CD4-positive, alpha-beta T cell (primary cell): ENCODE measurements around the gene NDFIP2. TPM values are rescaled to one million over a fixed set of nuclear protein-coding genes. Genes with fewer than 3 reads are reported as not detected.

Source experiments
- ATAC-seq: fragments of 200-7000 bp; cut with Tn5 transposase; one replicate; pipeline ENCODE4 v1.10.0; 2022; ENCODE audit warnings: mild to moderate bottlenecking; ENCODE audit not compliant: poor library complexity
- CTCF ChIA-PET: fragments of 350-600 bp; sonication (Branson Sonifier 250); formaldehyde crosslinking; loops from one replicate; lab custom pipeline; 2021; ENCODE audit warnings: antibody characterized with exemption, inconsistent platforms; lab: Charles Lee
- POLR2A ChIA-PET: fragments of 350-600 bp; sonication (Branson Sonifier 250); formaldehyde crosslinking; loops from one replicate; lab custom pipeline; 2021; ENCODE audit warnings: antibody characterized with exemption, inconsistent platforms; lab: Charles Lee
- DNase-seq, 14 experiments: peaks; one replicate each; pipeline ENCODE4 v3.0.0-alpha.2; 2013 to 2020; ENCODE audit warnings: mixed read lengths in 2 of 14
- H3K27ac ChIP-seq, 2 donors: one replicate each; pipeline versions ENCODE4 v1.5.1 to v1.7.0; 2013; ENCODE audit warnings: low read length in 2 of 2, low read depth in 1 of 2, mild to moderate bottlenecking in 1 of 2
- H3K27me3 ChIP-seq, 2 experiments: 1 replicate in 1 of 2; 2 replicates in 1 of 2; pipeline versions ENCODE4 v1.6.1 to v1.7.0; 2013; ENCODE audit warnings: low read length in 2 of 2, control low read depth in 1 of 2, mild to moderate bottlenecking in 1 of 2, moderate library complexity in 1 of 2; ENCODE audit not compliant: insufficient read depth in 2 of 2, control insufficient read depth in 1 of 2
- H3K36me3 ChIP-seq: one replicate; pipeline ENCODE4 v1.6.1; 2013; ENCODE audit warnings: low read length, control low read depth; ENCODE audit not compliant: insufficient read depth
- H3K4me1 ChIP-seq: one replicate; pipeline ENCODE4 v1.6.1; 2013; ENCODE audit warnings: low read length, control low read depth; ENCODE audit not compliant: insufficient read depth
- H3K4me3 ChIP-seq: one replicate; pipeline ENCODE4 v1.5.1; 2013; ENCODE audit warnings: mild to moderate bottlenecking, low read length, moderate library complexity
- H3K9me3 ChIP-seq, 2 experiments: 1 replicate in 1 of 2; 2 replicates in 1 of 2; pipeline versions ENCODE4 v1.6.1 to v1.7.0; 2013; ENCODE audit warnings: low read length in 2 of 2, mild to moderate bottlenecking in 2 of 2, control low read depth in 1 of 2, moderate library complexity in 1 of 2; ENCODE audit not compliant: control insufficient read depth in 1 of 2, insufficient read depth in 1 of 2
- H3K27ac Mint-ChIP-seq: one replicate; pipeline ENCODE4 v1.8.0; 2020; ENCODE audit warnings: mixed read lengths
- H3K27me3 Mint-ChIP-seq: one replicate; pipeline ENCODE4 v1.8.0; 2021; ENCODE audit warnings: mixed read lengths
- H3K36me3 Mint-ChIP-seq: one replicate; pipeline ENCODE4 v1.8.0; 2021; ENCODE audit warnings: low read depth, mixed read lengths
- H3K4me1 Mint-ChIP-seq: one replicate; pipeline ENCODE4 v1.8.0; 2021; ENCODE audit warnings: low read depth, mixed read lengths
- H3K4me3 Mint-ChIP-seq: one replicate; pipeline ENCODE4 v1.8.0; 2020; ENCODE audit warnings: mild to moderate bottlenecking, mixed read lengths
- H3K9me3 Mint-ChIP-seq: one replicate; pipeline ENCODE4 v1.8.0; 2020; ENCODE audit warnings: mixed read lengths
- intact Hi-C, 2 experiments: fragments of 100-400 bp; cut with DNase I in 1 of 2; cut with micrococcal nuclease in 1 of 2; formaldehyde crosslinking; loops; one replicate each; pipeline versions ENCODE4 v1.15.1 to v1.9.0; 2023 to 2025; cut with DNase I, micrococcal nuclease
- total RNA-seq, 174 experiments: library from RNA in 2 of 174; stranded (reverse) in 2 of 174; gene quantifications; one replicate each; pipeline ENCODE4 v1.2.3 and lab custom pipeline; 2021 to 2026
- TF ChIP-seq, protein P1 (sequence below): fragments of 200-600 bp; IDR thresholded peaks from one replicate; pipeline ENCODE4 v1.8.0; 2022; ENCODE audit warnings: antibody characterized with exemption, mild to moderate bottlenecking

Gene NDFIP2
- total RNA-seq, 2 experiments from 2014 or later: 3.2 to 3.4 TPM

DNA sequence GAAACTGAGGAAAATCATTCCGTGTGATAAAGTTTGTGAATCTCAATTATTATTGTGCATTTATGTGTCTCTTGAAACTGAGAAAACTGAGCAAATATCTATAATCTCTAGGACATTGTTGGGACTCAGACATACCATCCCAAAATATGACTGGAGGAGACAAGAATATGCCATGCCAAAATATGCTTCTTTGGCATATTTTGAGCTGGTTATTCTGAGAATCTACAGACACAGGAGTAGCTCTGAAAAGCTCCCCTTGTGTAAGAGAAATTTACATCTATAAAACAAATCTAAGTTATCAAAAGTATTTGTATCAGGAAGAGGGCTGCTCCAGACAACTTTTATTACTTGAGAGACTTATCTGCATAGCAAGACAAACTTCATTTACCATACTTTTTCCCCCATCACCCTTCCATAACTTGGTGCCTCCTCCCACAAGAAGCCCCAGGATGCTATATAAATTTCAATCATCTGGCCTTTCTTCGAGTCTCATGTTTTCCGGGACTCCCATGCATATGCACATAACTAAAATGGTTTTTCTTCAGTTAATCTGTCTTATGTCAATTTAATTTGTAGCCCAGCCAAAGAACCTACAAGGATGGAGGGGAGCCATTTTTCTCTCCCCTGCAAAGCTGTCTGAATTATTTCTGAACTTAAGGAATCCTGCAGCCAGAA is 28.6 kb upstream of the NDFIP2 start:
- ChIA-PET CTCF (interaction anchor here (1.5 to 2.1 kb wide), 2 partner anchors 29 kb away, joined by 5 to 12 read pairs; partner anchors contain the start of gene NDFIP2), POLR2A (no interaction called here)
- Mint-ChIP-seq H3K36me3 (no peaks in the 10 kb centered on the region), H3K4me3 (no peak overlapping the region), H3K9me3 (no peaks in the 10 kb centered on the region), H3K27ac (peak overlapping the region; percentile 68), H3K27me3 (no peaks in the 10 kb centered on the region), H3K4me1 (peaks cover 56% of the 10 kb centered on the region)
- Histone ChIP-seq H3K27me3 (no peaks in the 10 kb centered on the region), H3K9me3 (no peaks in the 10 kb centered on the region), H3K27ac (peak overlapping the region in 1 of 2 donors; percentile 31), H3K4me3 (no peak overlapping the region), H3K36me3 (no peaks in the 10 kb centered on the region), H3K4me1 (peaks cover 16% of the 10 kb centered on the region)
- intact Hi-C loops: no loop called here
- no peak for DNase-seq
- TF ChIP-seq, protein P1, sequence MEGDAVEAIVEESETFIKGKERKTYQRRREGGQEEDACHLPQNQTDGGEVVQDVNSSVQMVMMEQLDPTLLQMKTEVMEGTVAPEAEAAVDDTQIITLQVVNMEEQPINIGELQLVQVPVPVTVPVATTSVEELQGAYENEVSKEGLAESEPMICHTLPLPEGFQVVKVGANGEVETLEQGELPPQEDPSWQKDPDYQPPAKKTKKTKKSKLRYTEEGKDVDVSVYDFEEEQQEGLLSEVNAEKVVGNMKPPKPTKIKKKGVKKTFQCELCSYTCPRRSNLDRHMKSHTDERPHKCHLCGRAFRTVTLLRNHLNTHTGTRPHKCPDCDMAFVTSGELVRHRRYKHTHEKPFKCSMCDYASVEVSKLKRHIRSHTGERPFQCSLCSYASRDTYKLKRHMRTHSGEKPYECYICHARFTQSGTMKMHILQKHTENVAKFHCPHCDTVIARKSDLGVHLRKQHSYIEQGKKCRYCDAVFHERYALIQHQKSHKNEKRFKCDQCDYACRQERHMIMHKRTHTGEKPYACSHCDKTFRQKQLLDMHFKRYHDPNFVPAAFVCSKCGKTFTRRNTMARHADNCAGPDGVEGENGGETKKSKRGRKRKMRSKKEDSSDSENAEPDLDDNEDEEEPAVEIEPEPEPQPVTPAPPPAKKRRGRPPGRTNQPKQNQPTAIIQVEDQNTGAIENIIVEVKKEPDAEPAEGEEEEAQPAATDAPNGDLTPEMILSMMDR: no peak
- no peak for ATAC-seq

DNA sequence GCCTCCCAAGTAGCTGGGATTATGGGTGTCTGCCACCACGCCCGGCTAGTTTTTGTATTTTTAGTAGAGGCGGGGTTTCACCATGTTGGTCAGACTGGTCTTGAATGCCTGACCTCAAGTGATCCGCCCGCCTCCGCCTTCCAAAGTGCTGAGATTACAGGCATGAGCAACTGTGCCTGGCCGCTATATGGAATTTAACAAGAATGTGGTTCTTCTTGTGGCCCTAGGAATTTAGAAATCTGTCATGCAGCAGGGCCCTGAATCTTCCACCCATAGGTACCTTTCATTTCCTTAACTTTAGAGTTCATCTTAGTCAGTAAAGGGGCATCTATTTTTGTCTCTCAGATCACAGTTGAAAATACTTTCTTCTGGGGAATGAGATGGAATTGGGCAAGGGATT is 25.6 kb upstream of the NDFIP2 start:
- H3K4me1 ChIP-seq: peaks cover 6% of the 10 kb centered on the region
- Mint-ChIP-seq H3K9me3 (no peaks in the 10 kb centered on the region), H3K27ac (no peak overlapping the region), H3K4me1 (peaks cover 31% of the 10 kb centered on the region), H3K27me3 (no peaks in the 10 kb centered on the region), H3K4me3 (no peak overlapping the region), H3K36me3 (no peaks in the 10 kb centered on the region)
- no peaks in the 10 kb centered on the region for H3K9me3 ChIP-seq
- H3K36me3 ChIP-seq: no peaks in the 10 kb centered on the region
- POLR2A ChIA-PET: no interaction called here
- no peak overlapping the region for H3K27ac ChIP-seq
- ATAC-seq (no peak), DNase-seq (no peak)
- TF ChIP-seq, protein P1: no peak
- CTCF ChIA-PET: no interaction called here
- intact Hi-C loops: no loop called here
- no peak overlapping the region for H3K4me3 ChIP-seq
- no peaks in the 10 kb centered on the region for H3K27me3 ChIP-seq

DNA sequence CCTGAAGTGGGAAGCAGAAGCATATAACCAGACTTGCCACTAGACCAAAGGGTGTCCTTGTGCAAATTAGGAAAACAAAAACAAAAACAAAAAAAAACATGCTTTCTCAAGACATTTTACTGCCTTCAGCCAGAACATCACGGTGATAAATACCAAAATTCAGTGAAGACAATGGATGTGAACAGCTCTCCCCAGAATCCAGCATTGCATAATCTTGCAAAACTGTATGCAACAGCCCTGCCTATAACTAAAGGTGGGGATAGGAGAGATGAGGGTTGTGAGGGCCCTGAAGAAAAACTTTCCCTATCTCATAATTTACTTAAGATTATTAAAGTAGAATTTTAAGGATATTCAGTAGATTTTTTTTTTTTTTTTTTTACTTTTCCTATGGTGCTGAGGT is 24.9 kb upstream of the NDFIP2 start:
- ChIA-PET CTCF (interaction anchor here (0.7 kb wide), 1 partner anchor 58 kb away, joined by 3 read pairs; no protein-coding TSS in a partner anchor), POLR2A (interaction anchor here (1.5 kb wide), 1 partner anchor 25 kb away, joined by 3 read pairs; the partner anchor contains the start of gene NDFIP2)
- Mint-ChIP-seq H3K9me3 (no peaks in the 10 kb centered on the region), H3K4me1 (peaks cover 27% of the 10 kb centered on the region), H3K4me3 (no peak overlapping the region), H3K27me3 (no peaks in the 10 kb centered on the region), H3K36me3 (no peaks in the 10 kb centered on the region), H3K27ac (no peak overlapping the region)
- no peak overlapping the region for H3K4me3 ChIP-seq
- peaks cover 6% of the 10 kb centered on the region for H3K4me1 ChIP-seq
- no peaks in the 10 kb centered on the region for H3K36me3 ChIP-seq
- no peaks in the 10 kb centered on the region for H3K9me3 ChIP-seq
- TF ChIP-seq, protein P1: no peak
- no peak overlapping the region for H3K27ac ChIP-seq
- ATAC-seq (no peak), DNase-seq (no peak)
- intact Hi-C loops: no loop called here
- no peaks in the 10 kb centered on the region for H3K27me3 ChIP-seq
